Effector memory CD4-positive, alpha-beta T cell (primary cell): ENCODE results near the gene ACSF3.
"Not testable (repeated sequence)": the region's sequence is repeated elsewhere in the genome, so short reads cannot be mapped to it uniquely, and the experiment has no call there.

Source experiments
- DNase-seq, 3 donors: peaks; one replicate each; pipeline ENCODE4 v3.0.0-alpha.2; 2020
- H3K27ac ChIP-seq: 2 replicates; pipeline ENCODE4 v1.7.0; 2013; ENCODE audit warnings: mild to moderate bottlenecking, low read length, moderate library complexity; ENCODE audit not compliant: insufficient read depth, poor library complexity, severe bottlenecking
- H3K27me3 ChIP-seq: replicated peaks from 2 replicates; pipeline ENCODE4 v1.7.0; 2013; ENCODE audit warnings: mild to moderate bottlenecking, low read length; ENCODE audit not compliant: insufficient read depth, control insufficient read depth, poor library complexity, severe bottlenecking
- H3K36me3 ChIP-seq: 2 replicates; pipeline ENCODE4 v1.7.0; 2013; ENCODE audit warnings: mild to moderate bottlenecking, low read length, moderate library complexity; ENCODE audit not compliant: control insufficient read depth, insufficient read depth
- H3K4me1 ChIP-seq: 2 replicates; pipeline ENCODE4 v1.7.0; 2013; ENCODE audit warnings: low read length, mild to moderate bottlenecking; ENCODE audit not compliant: control insufficient read depth, insufficient read depth, poor library complexity, severe bottlenecking
- H3K4me3 ChIP-seq: 2 replicates; pipeline ENCODE4 v1.7.0; 2013; ENCODE audit warnings: low read length, low read depth, mild to moderate bottlenecking; ENCODE audit not compliant: insufficient read depth, poor library complexity, severe bottlenecking
- H3K9me3 ChIP-seq: 2 replicates; pipeline ENCODE4 v1.7.0; 2013; ENCODE audit warnings: mild to moderate bottlenecking, low read length, moderate library complexity; ENCODE audit not compliant: control insufficient read depth

ACSF3 gene

GRCh38 chr16:89179656-89180315, 86.1 kb downstream of the ACSF3 start:
- Histone ChIP-seq H3K9me3 (no peaks in the 10 kb centered on the region), H3K27ac (no peak overlapping the region), H3K27me3 (no peaks in the 10 kb centered on the region), H3K4me1 (no peaks in the 10 kb centered on the region), H3K4me3 (no peak overlapping the region), H3K36me3 (no peaks in the 10 kb centered on the region)
- no peak for DNase-seq

GRCh38 chr16:89183463-89183862, 89.8 kb downstream of the ACSF3 start:
- Histone ChIP-seq H3K4me3 (no peak overlapping the region), H3K4me1 (no peaks in the 10 kb centered on the region), H3K27me3 (no peaks in the 10 kb centered on the region), H3K27ac (no peak overlapping the region), H3K9me3 (no peaks in the 10 kb centered on the region), H3K36me3 (no peaks in the 10 kb centered on the region)
- no peak for DNase-seq

GRCh38 chr16:89183975-89184676, 90.5 kb downstream of the ACSF3 start:
- no peaks in the 10 kb centered on the region for H3K9me3 ChIP-seq
- no peaks in the 10 kb centered on the region for H3K27me3 ChIP-seq
- DNase-seq, result no peak
- no peaks in the 10 kb centered on the region for H3K36me3 ChIP-seq
- H3K4me1 ChIP-seq, result no peaks in the 10 kb centered on the region
- H3K4me3 ChIP-seq, result no peak overlapping the region
- no peak overlapping the region for H3K27ac ChIP-seq

- Histone ChIP-seq H3K36me3 (no peaks in the 10 kb centered on the region), H3K27me3 (no peaks in the 10 kb centered on the region), H3K4me1 (no peaks in the 10 kb centered on the region), H3K27ac (no peak overlapping the region), H3K9me3 (no peaks in the 10 kb centered on the region), H3K4me3 (no peak overlapping the region)
- no peak for DNase-seq
Observed at GRCh38 chr16:89184677-89184932, 91.0 kb downstream of the ACSF3 start.

GRCh38 chr16:89184933-89185794, 91.5 kb downstream of the ACSF3 start:
- Histone ChIP-seq H3K4me3 (no peak overlapping the region), H3K27me3 (no peaks in the 10 kb centered on the region), H3K27ac (no peak overlapping the region), H3K4me1 (no peaks in the 10 kb centered on the region), H3K36me3 (no peaks in the 10 kb centered on the region), H3K9me3 (no peaks in the 10 kb centered on the region)
- DNase-seq, result peak in 1 of 3 donors; percentile 12

GRCh38 chr16:89185887-89186592, 92.4 kb downstream of the ACSF3 start:
- DNase-seq, H3K36me3 ChIP-seq, H3K9me3 ChIP-seq: not testable (repeated sequence)

GRCh38 chr16:89186593-89187031, 93.0 kb downstream of the ACSF3 start:
- not testable (repeated sequence) for H3K4me1 ChIP-seq, H3K27ac ChIP-seq, H3K36me3 ChIP-seq, H3K9me3 ChIP-seq, H3K4me3 ChIP-seq, H3K27me3 ChIP-seq, DNase-seq

More at GRCh38 chr16:89185887-89186592, 92.4 kb downstream of the ACSF3 start:
- not testable (repeated sequence) for H3K27ac ChIP-seq, H3K4me1 ChIP-seq, H3K4me3 ChIP-seq, H3K27me3 ChIP-seq

GRCh38 chr16:89187032-89187769, 93.5 kb downstream of the ACSF3 start:
- peaks cover 4% of the 10 kb centered on the region for H3K4me1 ChIP-seq
- H3K4me3 ChIP-seq, result no peak overlapping the region
- no peaks in the 10 kb centered on the region for H3K36me3 ChIP-seq
- peak in 1 of 3 donors; percentile 21 for DNase-seq
- H3K27me3 ChIP-seq, result no peaks in the 10 kb centered on the region
- H3K9me3 ChIP-seq, result no peaks in the 10 kb centered on the region
- H3K27ac ChIP-seq, result no peak overlapping the region

- Histone ChIP-seq H3K36me3 (no peaks in the 10 kb centered on the region), H3K27ac (no peak overlapping the region), H3K4me1 (peaks cover 4% of the 10 kb centered on the region), H3K27me3 (no peaks in the 10 kb centered on the region), H3K4me3 (no peak overlapping the region), H3K9me3 (no peaks in the 10 kb centered on the region)
- DNase-seq, result no peak
Observed at GRCh38 chr16:89187770-89188392, 94.2 kb downstream of the ACSF3 start.
